ENCODE results near the gene LRRC32. TPM values are rescaled to one million over a fixed set of nuclear protein-coding genes. Genes with fewer than 3 reads are reported as not detected.

The LRRC32 gene
- total RNA-seq, 2 experiments from 2014 or later, result 23.2 to 24.5 TPM

DNA sequence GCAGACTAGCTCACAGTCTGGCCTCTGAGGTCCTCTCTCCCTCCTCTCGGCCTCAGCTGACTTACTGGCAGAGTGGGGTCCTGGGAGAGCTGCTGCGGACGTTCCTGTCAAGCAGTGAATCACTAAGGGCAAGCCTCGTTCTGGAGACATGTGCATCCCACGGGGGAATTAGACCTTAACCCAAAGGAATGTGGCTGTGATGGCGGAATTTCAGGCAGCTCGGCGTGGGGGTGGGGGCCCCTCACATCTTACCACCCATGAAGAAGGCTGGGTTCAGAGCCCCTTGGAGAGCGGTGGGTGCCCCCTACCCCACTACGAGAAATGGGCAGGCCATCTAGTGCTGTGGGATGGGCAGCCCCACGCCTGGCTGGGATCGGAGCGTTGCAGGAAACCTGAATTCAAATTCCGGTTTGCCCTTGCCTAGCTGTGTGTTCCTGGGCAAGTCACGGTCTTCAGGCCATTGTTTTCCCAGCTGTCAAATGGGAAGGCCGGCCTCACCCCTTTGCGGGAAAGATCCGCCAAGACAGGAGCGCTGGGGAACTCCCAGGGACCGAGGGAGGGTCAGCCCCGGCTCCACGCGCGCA lies 554 bp downstream of the LRRC32 start:
- TF ChIP-seq, protein P1, sequence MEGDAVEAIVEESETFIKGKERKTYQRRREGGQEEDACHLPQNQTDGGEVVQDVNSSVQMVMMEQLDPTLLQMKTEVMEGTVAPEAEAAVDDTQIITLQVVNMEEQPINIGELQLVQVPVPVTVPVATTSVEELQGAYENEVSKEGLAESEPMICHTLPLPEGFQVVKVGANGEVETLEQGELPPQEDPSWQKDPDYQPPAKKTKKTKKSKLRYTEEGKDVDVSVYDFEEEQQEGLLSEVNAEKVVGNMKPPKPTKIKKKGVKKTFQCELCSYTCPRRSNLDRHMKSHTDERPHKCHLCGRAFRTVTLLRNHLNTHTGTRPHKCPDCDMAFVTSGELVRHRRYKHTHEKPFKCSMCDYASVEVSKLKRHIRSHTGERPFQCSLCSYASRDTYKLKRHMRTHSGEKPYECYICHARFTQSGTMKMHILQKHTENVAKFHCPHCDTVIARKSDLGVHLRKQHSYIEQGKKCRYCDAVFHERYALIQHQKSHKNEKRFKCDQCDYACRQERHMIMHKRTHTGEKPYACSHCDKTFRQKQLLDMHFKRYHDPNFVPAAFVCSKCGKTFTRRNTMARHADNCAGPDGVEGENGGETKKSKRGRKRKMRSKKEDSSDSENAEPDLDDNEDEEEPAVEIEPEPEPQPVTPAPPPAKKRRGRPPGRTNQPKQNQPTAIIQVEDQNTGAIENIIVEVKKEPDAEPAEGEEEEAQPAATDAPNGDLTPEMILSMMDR (IDR thresholded peaks at IDR 0.05), result no peak
- intact Hi-C loops (cut with micrococcal nuclease), result loop anchor here (5.0 kb wide), 2 partner anchors 43 to 73 kb away; no protein-coding TSS in a partner anchor
- POLR2A ChIA-PET, result interaction anchor here (0.9 to 1.8 kb wide), 5 partner anchors 41 to 290 kb away, joined by 3 to 6 read pairs (median 3); partner anchors contain the start of genes GVQW3 and TSKU
- CTCF ChIA-PET, result interaction anchor here (1.0 to 1.6 kb wide), 4 partner anchors 10 to 463 kb away, joined by 3 to 6 read pairs (median 4); no protein-coding TSS in a partner anchor
- ATAC-seq (no peak), DNase-seq (no peak)
- H3K27ac Mint-ChIP-seq, result no peak overlapping the region
- peak overlapping the region; percentile 73 for H3K4me3 Mint-ChIP-seq
- H3K9me3 Mint-ChIP-seq, result no peaks in the 10 kb centered on the region
- H3K4me1 Mint-ChIP-seq (ENCODE audit: low read depth), result peaks cover 55% of the 10 kb centered on the region
- H3K36me3 Mint-ChIP-seq (ENCODE audit: low read depth), result peaks cover under 1% of the 10 kb centered on the region
- peaks cover 19% of the 10 kb centered on the region for H3K27me3 Mint-ChIP-seq

- peaks cover 6% of the 10 kb centered on the region for H3K36me3 Mint-ChIP-seq (ENCODE audit: low read depth)
- intact Hi-C loops (cut with micrococcal nuclease), result no loop called here
- TF ChIP-seq, protein P1 (IDR thresholded peaks at IDR 0.05), result no peak
- H3K9me3 Mint-ChIP-seq, result no peaks in the 10 kb centered on the region
- ATAC-seq, result no peak
- DNase-seq, result no peak
- H3K4me1 Mint-ChIP-seq (ENCODE audit: low read depth), result peaks cover 58% of the 10 kb centered on the region
- H3K27ac Mint-ChIP-seq, result no peak overlapping the region
- POLR2A ChIA-PET, result interaction anchor here (0.8 kb wide), 1 partner anchor 40 kb away, joined by 3 read pairs; no protein-coding TSS in a partner anchor
- peaks cover 19% of the 10 kb centered on the region for H3K27me3 Mint-ChIP-seq
- H3K4me3 Mint-ChIP-seq, result peak overlapping the region; percentile 73
- CTCF ChIA-PET, result interaction anchor here (0.6 to 1.6 kb wide), 5 partner anchors 11 to 461 kb away, joined by 3 to 4 read pairs (median 3); no protein-coding TSS in a partner anchor
Measured at GRCh38 chr11:76668362-76669155, 2.0 kb downstream of the LRRC32 start.

DNA sequence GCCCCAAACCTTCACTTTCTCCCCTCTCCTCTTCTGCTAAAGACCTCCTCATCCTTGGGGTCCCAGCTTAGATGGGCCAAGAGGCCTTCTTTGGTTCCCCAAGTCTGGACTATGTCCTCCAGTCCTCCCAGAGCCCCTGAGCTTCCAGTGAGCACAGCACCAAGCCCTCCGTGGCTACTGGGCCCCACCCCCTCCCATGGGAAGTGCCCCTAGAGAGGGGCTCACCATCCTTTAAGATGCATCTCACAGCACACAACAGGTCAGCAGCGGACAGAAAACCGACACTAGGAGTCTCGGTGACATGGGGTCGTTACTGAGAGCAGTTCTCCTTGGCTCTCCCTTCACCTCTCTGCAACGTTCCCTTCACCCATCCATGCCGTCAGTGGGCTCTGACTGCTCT lies 2.7 kb downstream of the LRRC32 start:
- H3K27ac Mint-ChIP-seq, result no peak overlapping the region
- peaks cover 51% of the 10 kb centered on the region for H3K4me1 Mint-ChIP-seq (ENCODE audit: low read depth)
- CTCF ChIA-PET, result interaction anchor here (1.3 to 1.4 kb wide), 2 partner anchors 12 to 38 kb away, joined by 3 to 4 read pairs; no protein-coding TSS in a partner anchor
- DNase-seq (no peak), ATAC-seq (no peak)
- TF ChIP-seq, protein P1 (IDR thresholded peaks at IDR 0.05), result no peak
- H3K4me3 Mint-ChIP-seq, result peak overlapping the region; percentile 73
- peaks cover 19% of the 10 kb centered on the region for H3K27me3 Mint-ChIP-seq
- POLR2A ChIA-PET, result interaction anchor here (0.9 kb wide), 1 partner anchor 196 kb away, joined by 3 read pairs; no protein-coding TSS in a partner anchor
- H3K9me3 Mint-ChIP-seq, result no peaks in the 10 kb centered on the region
- H3K36me3 Mint-ChIP-seq (ENCODE audit: low read depth), result peaks cover 8% of the 10 kb centered on the region
- intact Hi-C loops (cut with micrococcal nuclease), result no loop called here

GRCh38 chr11:76667271-76667818 lies 3.2 kb downstream of the LRRC32 start:
- peaks cover 8% of the 10 kb centered on the region for H3K36me3 Mint-ChIP-seq (ENCODE audit: low read depth)
- DNase-seq (no peak), ATAC-seq (no peak)
- POLR2A ChIA-PET, result interaction anchor here (0.9 kb wide), 1 partner anchor 195 kb away, joined by 3 read pairs; no protein-coding TSS in a partner anchor
- peak overlapping the region; percentile 73 for H3K4me3 Mint-ChIP-seq
- no peak overlapping the region for H3K27ac Mint-ChIP-seq
- H3K27me3 Mint-ChIP-seq, result peaks cover 19% of the 10 kb centered on the region
- intact Hi-C loops (cut with micrococcal nuclease), result no loop called here
- CTCF ChIA-PET, result interaction anchor here (1.3 kb wide), 1 partner anchor 37 kb away, joined by 3 read pairs; no protein-coding TSS in a partner anchor
- TF ChIP-seq, protein P1 (IDR thresholded peaks at IDR 0.05), result no peak
- H3K9me3 Mint-ChIP-seq, result no peaks in the 10 kb centered on the region
- peaks cover 48% of the 10 kb centered on the region for H3K4me1 Mint-ChIP-seq (ENCODE audit: low read depth)

Data from activated CD8-positive, alpha-beta T cell treated with anti-CD3 and anti-CD28 coated beads for 36 hours (primary cell).